Glutamatergic neuron (in vitro differentiated cells): ENCODE data around the gene SS18L1. TPM values are rescaled to one million over a fixed set of nuclear protein-coding genes. Genes with fewer than 3 reads are reported as not detected.

ENCODE experiments used
- DNase-seq: peaks from one replicate; pipeline ENCODE4 v3.0.0; 2022
- H3K27ac Mint-ChIP-seq: one replicate; pipeline ENCODE4 v1.8.0; 2020; ENCODE audit warnings: mild to moderate bottlenecking, mixed read lengths, inconsistent platforms; ENCODE audit not compliant: unreplicated experiment
- H3K27me3 Mint-ChIP-seq: one replicate; pipeline ENCODE4 v1.8.0; 2020; ENCODE audit warnings: mild to moderate bottlenecking, moderate library complexity, mixed read lengths, inconsistent platforms; ENCODE audit not compliant: unreplicated experiment
- H3K36me3 Mint-ChIP-seq: one replicate; pipeline ENCODE4 v1.8.0; 2020; ENCODE audit warnings: mild to moderate bottlenecking, mixed read lengths, inconsistent platforms; ENCODE audit not compliant: unreplicated experiment
- H3K4me1 Mint-ChIP-seq: one replicate; pipeline ENCODE4 v1.8.0; 2020; ENCODE audit warnings: mild to moderate bottlenecking, low read depth, mixed read lengths, inconsistent platforms; ENCODE audit not compliant: unreplicated experiment
- H3K4me3 Mint-ChIP-seq: one replicate; pipeline ENCODE4 v1.8.0; 2020; ENCODE audit warnings: mild to moderate bottlenecking, mixed read lengths, inconsistent platforms; ENCODE audit not compliant: unreplicated experiment
- H3K9me3 Mint-ChIP-seq: one replicate; pipeline ENCODE4 v1.8.0; 2020; ENCODE audit warnings: mild to moderate bottlenecking, moderate library complexity, mixed read lengths, inconsistent platforms; ENCODE audit not compliant: unreplicated experiment
- CTCF ChIP-seq: fragments of 200-600 bp; sonication (generic); IDR thresholded peaks from one replicate; pipeline ENCODE4 v1.5.0; 2021; ENCODE audit not compliant: partially characterized antibody, unreplicated experiment
- total RNA-seq: library from RNA; stranded (reverse); fragmentation: NEBNext Ultra II Directional; extraction: Animal tissue kit (Norgen Biotek cat#: 25700); gene quantifications from one replicate; pipeline ENCODE4 v1.2.1, GENCODE V29; 2021; ENCODE audit not compliant: unreplicated experiment

Gene SS18L1
- total RNA-seq, 1 donor from 2014 or later: 50.4 TPM

- Mint-ChIP-seq H3K4me1 (peaks cover 8% of the 10 kb centered on the region), H3K27me3 (peaks cover 2% of the 10 kb centered on the region), H3K27ac (no peak overlapping the region), H3K36me3 (no peaks in the 10 kb centered on the region), H3K4me3 (no peak overlapping the region), H3K9me3 (peaks cover 3% of the 10 kb centered on the region)
- peak; percentile 12 for DNase-seq
- TF ChIP-seq CTCF: no peak
Measured at GRCh38 chr20:62205618-62206387, 62.2 kb downstream of the SS18L1 start.

- TF ChIP-seq CTCF: no peak
- no peak for DNase-seq
- Mint-ChIP-seq H3K9me3 (peaks cover 3% of the 10 kb centered on the region), H3K36me3 (no peaks in the 10 kb centered on the region), H3K27me3 (peaks cover 2% of the 10 kb centered on the region), H3K4me1 (peaks cover 8% of the 10 kb centered on the region), H3K27ac (no peak overlapping the region), H3K4me3 (no peak overlapping the region)
Measured at GRCh38 chr20:62206388-62206775, 62.8 kb downstream of the SS18L1 start.

- H3K9me3 Mint-ChIP-seq: peaks cover 4% of the 10 kb centered on the region
- DNase-seq: no peak
- H3K4me1 Mint-ChIP-seq: peaks cover 4% of the 10 kb centered on the region
- H3K27ac Mint-ChIP-seq: no peak overlapping the region
- TF ChIP-seq CTCF: no peak
- no peak overlapping the region for H3K4me3 Mint-ChIP-seq
- no peaks in the 10 kb centered on the region for H3K36me3 Mint-ChIP-seq
- H3K27me3 Mint-ChIP-seq: peaks cover 2% of the 10 kb centered on the region
Measured at GRCh38 chr20:62208061-62208794, 64.7 kb downstream of the SS18L1 start.

- H3K4me1 Mint-ChIP-seq: peaks cover 2% of the 10 kb centered on the region
- H3K36me3 Mint-ChIP-seq: no peaks in the 10 kb centered on the region
- peaks cover 4% of the 10 kb centered on the region for H3K9me3 Mint-ChIP-seq
- no peak for TF ChIP-seq CTCF
- H3K4me3 Mint-ChIP-seq: peak overlapping the region; percentile 25
- H3K27ac Mint-ChIP-seq: peak overlapping the region; percentile 8
- DNase-seq: peak; percentile 36
- H3K27me3 Mint-ChIP-seq: peaks cover 2% of the 10 kb centered on the region
Measured at GRCh38 chr20:62208795-62209755, 65.5 kb downstream of the SS18L1 start.
